Testis (tissue), 3 donors: ENCODE results near the gene METRNL. TPM values are rescaled to one million over a fixed set of nuclear protein-coding genes. Genes with fewer than 3 reads are reported as not detected.

Experiments used
- DNase-seq: peaks from one replicate; pipeline ENCODE4 v3.0.0-alpha.2; 2019
- H3K27ac ChIP-seq, 2 donors: fragments of 200-600 bp; sonication (generic); one replicate each; pipeline ENCODE4 v1.5.1; 2019
- H3K27me3 ChIP-seq: fragments of 200-600 bp; sonication (generic); one replicate; pipeline ENCODE4 v1.5.1; 2019
- H3K36me3 ChIP-seq: fragments of 200-600 bp; sonication (generic); one replicate; pipeline ENCODE4 v1.5.1; 2017; ENCODE audit warnings: low read depth; ENCODE audit errors: missing control alignments
- H3K4me1 ChIP-seq: fragments of 200-600 bp; sonication (generic); one replicate; pipeline ENCODE4 v1.5.1; 2019
- H3K4me3 ChIP-seq, 2 donors: fragments of 200-600 bp; sonication (generic); one replicate each; pipeline ENCODE4 v1.5.1; 2017 to 2019
- H3K9me3 ChIP-seq: fragments of 200-600 bp; sonication (generic); one replicate; pipeline ENCODE4 v1.5.1; 2017
- POLR2A ChIP-seq: fragments of 450-650 bp; IDR thresholded peaks from one replicate; pipeline ENCODE4 v1.6.1; 2017; ENCODE audit warnings: antibody characterized with exemption, mild to moderate bottlenecking, moderate library complexity
- WGBS, 2 donors: methylation state at CpG; one replicate each; pipeline ENCODE4 v1.1.5; 2018; 5-methylcytosine and 5-hydroxymethylcytosine counted together
- intact Hi-C: fragments of 100-400 bp; cut with DNase I; formaldehyde crosslinking; loops from one replicate; pipeline ENCODE4 v1.15.1; 2023; ENCODE audit warnings: low total_unique reads
- polyA plus RNA-seq: library from polyadenylated mRNA; stranded (reverse); fragments of 350-450 nt; fragmentation: Illumina TruSeq; extraction: RNeasy Lipid Tissue Mini Kit (QIAGEN cat#74804); gene quantifications from one replicate; pipeline ENCODE4 v1.2.3, GENCODE V29; 2014; ENCODE audit warnings: low read depth, low replicate concordance; ENCODE audit not compliant: insufficient read depth
- total RNA-seq, 2 donors: library from RNA; depleted of rRNA; stranded (reverse); fragments of >200 nt; gene quantifications; one replicate each; pipeline ENCODE4 v1.2.3, GENCODE V29; 2016
- TF ChIP-seq, protein P1 (sequence below), 3 experiments: fragments of 450-650 bp in 2 of 3; fragments of 200-600 bp in 1 of 3; sonication (generic) in 1 of 3; IDR thresholded peaks; one replicate each; pipeline ENCODE4 v1.5.1; 2016 to 2019; ENCODE audit warnings: antibody characterized with exemption in 3 of 3, mild to moderate bottlenecking in 2 of 3, moderate library complexity in 1 of 3

METRNL gene
- total and polyA plus RNA-seq, 3 donors from 2014 or later = 54.6 to 86.1 (median 56.1) TPM

DNA sequence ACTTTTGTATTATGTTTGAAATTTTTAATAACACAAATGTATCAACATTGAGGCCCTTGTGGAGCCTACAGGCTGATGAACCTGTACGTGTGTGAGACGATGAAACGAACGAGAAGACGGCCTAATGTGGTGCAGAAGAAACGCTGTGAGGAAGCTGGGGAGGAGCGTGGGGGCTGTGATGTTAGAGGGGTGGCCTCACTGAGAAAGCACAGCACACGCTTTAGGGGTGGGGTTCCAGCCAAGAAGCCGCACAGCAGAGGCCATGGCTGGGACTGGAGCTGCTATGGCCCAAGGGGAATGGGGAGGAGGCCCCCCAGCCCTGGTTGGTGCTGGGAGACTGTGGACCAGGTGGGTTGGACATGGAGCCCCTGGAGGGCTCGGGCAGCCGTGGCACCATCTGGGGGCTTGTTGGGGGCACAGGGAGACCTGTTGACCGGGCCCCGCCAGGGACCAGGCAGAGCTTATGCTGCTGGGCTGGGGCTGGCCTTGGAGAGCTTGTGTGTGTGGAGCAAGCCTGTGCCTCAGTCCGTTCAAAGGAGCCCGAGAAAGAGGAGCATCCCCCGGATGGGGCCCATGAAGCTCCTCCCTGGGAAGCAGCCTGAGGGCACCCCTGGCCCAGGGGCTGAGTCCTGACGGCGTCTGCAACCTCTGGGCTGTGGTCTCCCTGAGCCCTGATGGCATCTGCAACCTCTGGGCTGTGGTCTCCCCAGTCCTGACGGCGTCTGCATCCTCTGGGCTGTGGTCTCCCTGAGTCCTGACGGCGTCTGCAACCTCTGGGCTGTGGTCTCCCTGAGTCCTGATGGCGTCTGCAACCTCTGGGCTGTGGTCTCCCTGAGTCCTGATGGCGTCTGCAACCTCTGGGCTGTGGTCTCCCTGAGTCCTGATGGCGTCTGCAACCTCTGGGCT lies 44.7 kb downstream of the METRNL start:
- TF ChIP-seq POLR2A = no peak
- TF ChIP-seq, protein P1, sequence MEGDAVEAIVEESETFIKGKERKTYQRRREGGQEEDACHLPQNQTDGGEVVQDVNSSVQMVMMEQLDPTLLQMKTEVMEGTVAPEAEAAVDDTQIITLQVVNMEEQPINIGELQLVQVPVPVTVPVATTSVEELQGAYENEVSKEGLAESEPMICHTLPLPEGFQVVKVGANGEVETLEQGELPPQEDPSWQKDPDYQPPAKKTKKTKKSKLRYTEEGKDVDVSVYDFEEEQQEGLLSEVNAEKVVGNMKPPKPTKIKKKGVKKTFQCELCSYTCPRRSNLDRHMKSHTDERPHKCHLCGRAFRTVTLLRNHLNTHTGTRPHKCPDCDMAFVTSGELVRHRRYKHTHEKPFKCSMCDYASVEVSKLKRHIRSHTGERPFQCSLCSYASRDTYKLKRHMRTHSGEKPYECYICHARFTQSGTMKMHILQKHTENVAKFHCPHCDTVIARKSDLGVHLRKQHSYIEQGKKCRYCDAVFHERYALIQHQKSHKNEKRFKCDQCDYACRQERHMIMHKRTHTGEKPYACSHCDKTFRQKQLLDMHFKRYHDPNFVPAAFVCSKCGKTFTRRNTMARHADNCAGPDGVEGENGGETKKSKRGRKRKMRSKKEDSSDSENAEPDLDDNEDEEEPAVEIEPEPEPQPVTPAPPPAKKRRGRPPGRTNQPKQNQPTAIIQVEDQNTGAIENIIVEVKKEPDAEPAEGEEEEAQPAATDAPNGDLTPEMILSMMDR (IDR thresholded peaks at IDR 0.05) = no peak
- WGBS, 2 donors = 89 to 92% methylated on average over 15 to 25 of the region's 25 CpGs
- DNase-seq = no peak

GRCh38 chr17:83124871-83125514 lies 45.6 kb downstream of the METRNL start:
- no peak overlapping the region for H3K4me3 ChIP-seq
- no peaks in the 10 kb centered on the region for H3K9me3 ChIP-seq
- peaks cover 4% of the 10 kb centered on the region for H3K4me1 ChIP-seq
- WGBS, 2 donors = 67 to 77% methylated on average over 20 to 21 of the region's 24 CpGs
- TF ChIP-seq, protein P1 (IDR thresholded peaks at IDR 0.05) = no peak
- TF ChIP-seq POLR2A = no peak
- no peaks in the 10 kb centered on the region for H3K27me3 ChIP-seq
- no peak overlapping the region for H3K27ac ChIP-seq
- H3K36me3 ChIP-seq = no peaks in the 10 kb centered on the region
- DNase-seq = no peak
- intact Hi-C loops = no loop called here

More for the DNA sequence above, 44.7 kb downstream of the METRNL start:
- Histone ChIP-seq H3K4me3 (no peak overlapping the region), H3K9me3 (no peaks in the 10 kb centered on the region), H3K27me3 (no peaks in the 10 kb centered on the region), H3K36me3 (no peaks in the 10 kb centered on the region), H3K4me1 (peaks cover 8% of the 10 kb centered on the region), H3K27ac (no peak overlapping the region)
- intact Hi-C loops = no loop called here

DNA sequence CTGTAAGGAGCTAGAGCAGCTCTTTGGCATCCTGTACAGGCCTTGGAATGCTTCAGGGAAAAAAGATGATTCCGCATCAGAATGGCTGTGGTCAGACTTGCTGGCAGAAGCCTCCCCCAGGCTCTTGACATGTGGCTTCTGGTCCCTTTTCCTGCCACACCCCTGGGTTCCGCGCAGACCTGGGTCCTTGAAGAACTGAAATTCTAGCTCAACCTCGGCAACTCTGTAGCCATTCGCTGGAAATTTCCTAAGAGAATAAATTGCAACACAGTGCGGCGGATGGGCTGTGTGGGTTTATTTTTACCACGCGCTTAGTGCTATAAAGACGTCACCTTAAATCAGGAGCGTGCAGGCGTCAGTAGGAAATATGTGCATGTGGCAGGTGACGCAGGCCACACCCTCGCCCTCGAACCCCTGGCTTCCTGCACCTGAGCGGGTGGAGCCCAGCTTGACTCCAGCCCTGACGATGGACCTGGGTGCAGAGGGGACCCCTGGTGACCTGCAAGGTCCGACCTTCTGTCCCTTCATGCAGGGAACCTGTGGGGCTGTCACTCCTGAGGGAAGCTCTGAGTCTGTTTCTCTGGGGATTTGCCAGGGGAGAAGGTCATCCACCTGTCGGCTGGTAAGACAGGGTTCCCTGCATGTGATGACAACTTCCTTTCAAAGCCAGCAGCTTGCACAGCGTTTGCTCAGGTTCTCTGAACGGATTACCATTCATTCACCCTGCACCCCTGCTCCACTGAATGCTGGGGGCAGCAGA lies 46.3 kb downstream of the METRNL start:
- H3K4me3 ChIP-seq = no peak overlapping the region
- no peaks in the 10 kb centered on the region for H3K36me3 ChIP-seq
- WGBS, 2 donors = 55 to 56% methylated on average over 18 to 21 of the region's 21 CpGs
- H3K27ac ChIP-seq = no peak overlapping the region
- intact Hi-C loops = no loop called here
- H3K4me1 ChIP-seq = peaks cover 4% of the 10 kb centered on the region
- TF ChIP-seq, protein P1 (IDR thresholded peaks at IDR 0.05) = no peak
- DNase-seq = peak; percentile 73
- no peaks in the 10 kb centered on the region for H3K27me3 ChIP-seq
- no peaks in the 10 kb centered on the region for H3K9me3 ChIP-seq

DNA sequence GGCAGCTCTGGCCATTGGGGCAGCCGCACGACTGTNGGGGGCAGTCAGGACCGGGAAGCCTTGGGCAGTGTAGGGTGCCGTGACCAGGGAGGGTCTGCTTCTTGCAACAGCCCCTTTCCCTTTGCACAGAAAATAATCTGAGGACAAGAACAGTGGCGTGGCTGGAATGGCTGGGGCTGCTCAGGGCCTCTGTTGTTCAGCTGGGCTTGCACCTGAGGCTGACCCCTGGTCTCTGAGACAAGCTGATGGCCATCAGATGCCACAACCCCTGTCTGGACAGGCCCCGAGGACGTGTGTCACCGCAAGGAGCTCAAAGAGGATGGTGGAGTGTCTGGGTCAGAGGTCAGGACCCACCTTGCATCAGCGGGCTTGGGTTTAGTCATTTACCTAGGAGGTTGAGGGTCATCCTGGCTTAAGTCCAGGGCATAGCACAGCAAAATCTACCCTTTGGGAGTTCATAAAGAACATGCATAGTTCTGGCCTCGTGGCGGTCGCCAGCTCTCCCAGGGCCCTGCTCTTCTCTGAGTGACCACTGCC lies 46.9 kb downstream of the METRNL start:
- H3K27me3 ChIP-seq = no peaks in the 10 kb centered on the region
- 91 to 98% methylated on average over 10 to 12 of the region's 12 CpGs for WGBS, 2 donors
- no peak for DNase-seq
- intact Hi-C loops = no loop called here
- no peak overlapping the region for H3K27ac ChIP-seq
- peaks cover 4% of the 10 kb centered on the region for H3K4me1 ChIP-seq
- no peaks in the 10 kb centered on the region for H3K9me3 ChIP-seq
- H3K4me3 ChIP-seq = no peak overlapping the region
- no peaks in the 10 kb centered on the region for H3K36me3 ChIP-seq
- TF ChIP-seq, protein P1 (IDR thresholded peaks at IDR 0.05) = no peak
- TF ChIP-seq POLR2A = no peak
